K562 (cell line): Measurements from ENCODE around the gene KCTD21. TPM values are rescaled to one million over a fixed set of nuclear protein-coding genes. Genes with fewer than 3 reads are reported as not detected.

Experiments used
- ATAC-seq: fragments of 200-7000 bp; cut with Tn5 transposase; 3 replicates; pipeline ENCODE4 v1.9.1; 2020; ENCODE audit warnings: moderate library complexity
- BruUV-seq: library from RNA; stranded (reverse); fragments of 400-500 nt; replicated peaks from 2 replicates; lab custom pipeline; 2021; lab: Mats Ljungman, UMichigan
- CTCF ChIA-PET: fragments of 300-600 bp; formaldehyde crosslinking; extraction: SDS; loops from one replicate; lab custom pipeline; 2021; ENCODE audit warnings: low intra/inter-chr PET ratio; lab: Yijun Ruan, JAX
- POLR2A ChIA-PET: fragments of 300-600, 350-650 bp; sonication (Branson Sonifier 250); formaldehyde crosslinking; extraction: SDS; loops from one replicate; lab custom pipeline; 2021; ENCODE audit warnings: antibody characterized with exemption, inconsistent platforms; lab: Yijun Ruan, JAX
- DNase-seq, 4 experiments: peaks; one replicate each; pipeline versions ENCODE4 v3.0.0 to v3.0.0-alpha.2; 2011 to 2018; ENCODE audit warnings: low spot score in 3 of 4, mixed read lengths in 3 of 4; ENCODE audit errors: extremely low read depth in 1 of 4
- FAIRE-seq: peaks from 2 replicates; lab custom pipeline; 2011; peaks lifted over from hg19 to GRCh38; lab: Jason Lieb, UNC
- H2AFZ ChIP-seq: 2 replicates; pipeline ENCODE4 v1.6.0; 2011; ENCODE audit warnings: low read depth, low read length, control low read depth, inconsistent platforms
- H3K27ac ChIP-seq: fragments of 200-600 bp; 3 replicates; pipeline ENCODE4 v1.8.0; 2011; ENCODE audit warnings: low read depth, mild to moderate bottlenecking, control low read depth, inconsistent platforms, low read length, moderate library complexity, mixed read lengths; ENCODE audit errors: extremely low read depth
- H3K27me3 ChIP-seq, 2 experiments: fragments of 300-600 bp in 1 of 2; 2 replicates in 1 of 2; 3 replicates in 1 of 2; pipeline versions ENCODE4 v1.6.0 to v1.8.0; 2011; ENCODE audit warnings: inconsistent platforms in 2 of 2, low read length in 2 of 2, mild to moderate bottlenecking in 1 of 2, mixed read lengths in 1 of 2, moderate library complexity in 1 of 2; ENCODE audit not compliant: control insufficient read depth in 2 of 2, insufficient read depth in 2 of 2
- H3K36me3 ChIP-seq: fragments of 300-600 bp; 3 replicates; pipeline ENCODE4 v1.8.0; 2011; ENCODE audit warnings: mild to moderate bottlenecking, low read length, inconsistent platforms; ENCODE audit not compliant: control insufficient read depth, insufficient read depth
- H3K4me1 ChIP-seq, 2 experiments: fragments of 200-600 bp in 1 of 2; replicated peaks in 1 of 2; 2 replicates in 1 of 2; 3 replicates in 1 of 2; pipeline versions ENCODE4 v1.5.1 to v1.8.0; 2011; ENCODE audit warnings: inconsistent platforms in 2 of 2, low read length in 2 of 2, mild to moderate bottlenecking in 1 of 2, mixed read lengths in 1 of 2, moderate library complexity in 1 of 2; ENCODE audit not compliant: control insufficient read depth in 2 of 2, insufficient read depth in 2 of 2
- H3K4me2 ChIP-seq: 2 replicates; pipeline ENCODE4 v1.6.1; 2011; ENCODE audit warnings: low read length, control low read depth, inconsistent platforms, mixed read lengths; ENCODE audit not compliant: insufficient read depth
- H3K4me3 ChIP-seq: fragments of 200-600 bp; sonication (generic), shearing (Covaris generic); 2 replicates; pipeline ENCODE4 v1.5.1; 2016; ENCODE audit warnings: control low read depth, inconsistent platforms
- H3K79me2 ChIP-seq: fragments of 200-600 bp; 3 replicates; pipeline ENCODE4 v1.8.0; 2011; ENCODE audit warnings: low read length, inconsistent platforms; ENCODE audit not compliant: control insufficient read depth, insufficient read depth
- H3K9ac ChIP-seq, 2 experiments: 2 replicates each; pipeline versions ENCODE4 v1.6.0 to v1.6.1; 2011; ENCODE audit warnings: low read depth in 2 of 2, low read length in 2 of 2, control low read depth in 1 of 2, inconsistent platforms in 1 of 2, mild to moderate bottlenecking in 1 of 2, mixed read lengths in 1 of 2; ENCODE audit not compliant: insufficient read depth in 1 of 2
- H3K9me1 ChIP-seq: one replicate; pipeline ENCODE4 v1.6.0; 2011; ENCODE audit warnings: inconsistent platforms, mild to moderate bottlenecking, low read length, moderate library complexity; ENCODE audit not compliant: control insufficient read depth, insufficient read depth
- H3K9me3 ChIP-seq: replicated peaks from 2 replicates; pipeline ENCODE4 v1.5.1; 2011; ENCODE audit warnings: low read depth, low read length, inconsistent platforms; ENCODE audit not compliant: control insufficient read depth, insufficient read depth
- H4K20me1 ChIP-seq: replicated peaks from 2 replicates; pipeline ENCODE4 v1.6.1; 2011; ENCODE audit warnings: low read length, inconsistent platforms, mixed read lengths; ENCODE audit not compliant: control insufficient read depth, insufficient read depth
- ETV5 ChIP-seq: sonication (generic); formaldehyde crosslinking; IDR thresholded peaks from 2 replicates; pipeline ENCODE4 v1.4.0; 2020; ENCODE audit warnings: low read depth, mild to moderate bottlenecking, missing genetic modification reagents
- HNRNPL ChIP-seq: fragments of 200-400 bp; formaldehyde crosslinking; IDR thresholded peaks from 2 replicates; pipeline ENCODE4 v1.6.1; 2017; ENCODE audit warnings: low read depth, mild to moderate bottlenecking, low read length
- HOXB6 ChIP-seq: fragments of 250-450 bp; sonication (Bioruptor Pico); IDR thresholded peaks from 2 replicates; pipeline ENCODE4 v1.5.1; 2022; ENCODE audit warnings: mild to moderate bottlenecking, borderline replicate concordance
- NKRF ChIP-seq: fragments of 450-650 bp; IDR thresholded peaks from 2 replicates; pipeline ENCODE4 v1.6.1; 2016; ENCODE audit warnings: borderline replicate concordance
- STAG1 ChIP-seq: sonication (generic); formaldehyde crosslinking; IDR thresholded peaks from 2 replicates; pipeline ENCODE4 v1.5.0; 2020; ENCODE audit warnings: missing genetic modification reagents, borderline replicate concordance
- WGBS: fragments of 100-300 bp; shearing (Covaris generic); methylation state at CpG from one replicate; pipeline ENCODE4 v1.1.6; 2016; ENCODE audit warnings: low coverage, mixed read lengths; ENCODE audit not compliant: insufficient coverage; ENCODE audit errors: missing lambda C conversion rate; 5-methylcytosine and 5-hydroxymethylcytosine counted together
- in situ Hi-C: fragments of 300-500 bp; cut with MboI; formaldehyde crosslinking; loops from 4 replicates; pipeline ENCODE4 v1.15.0; 2018; ENCODE audit warnings: inconsistent platforms, mixed read lengths
- intact Hi-C: fragments of 100-400 bp; cut with micrococcal nuclease; formaldehyde crosslinking; loops from 2 replicates; pipeline ENCODE4 v1.14.2; 2022
- polyA plus RNA-seq, 8 experiments: library from polyadenylated mRNA; depleted of rRNA in 4 of 8; stranded (reverse) in 5 of 8; unstranded in 3 of 8; fragments of >200 nt; fragmentation: Nextera tagmentation in 2 of 8; fragmentation: Illumina TruSeq in 1 of 8; extraction: Ambion mirVana in 2 of 8; extraction: Trizol in 1 of 8; gene quantifications; 2 replicates each; pipeline versions ENCODE4 v1.2.1 to v1.2.3, GENCODE V29; 2011 to 2014; ENCODE audit warnings: inconsistent platforms in 1 of 8, missing spikeins in 1 of 8
- total RNA-seq, 7 experiments: library from RNA; depleted of rRNA in 6 of 7; stranded (reverse); fragments of >200 nt in 6 of 7; fragmentation: Illumina TruSeq in 2 of 7; extraction: Trizol in 2 of 7; gene quantifications; 2 replicates each; pipeline versions ENCODE4 v1.2.1 to v1.2.3, GENCODE V29; 2011 to 2021; ENCODE audit warnings: low replicate concordance in 1 of 7

The KCTD21 gene
- total and polyA plus RNA-seq, 9 of the 15 experiments (the other 6 are each of a cell fraction or from before 2014, with no cell fraction given): 0.34 to 5.4 (median 1.9) TPM

GRCh38 chr11:78196661-78197091 is 8.2 kb upstream of the KCTD21 start:
- ChIA-PET POLR2A (interaction anchor here (0.6 kb wide), 1 partner anchor 10 kb away, joined by 4 read pairs; no protein-coding TSS in a partner anchor), CTCF (no interaction called here)
- intact Hi-C loops (no loop called here), in situ Hi-C loops (no loop called here)
- FAIRE-seq (no peak), DNase-seq (no peak), ATAC-seq (no peak)
- TF ChIP-seq HOXB6 (CRISPR knock-in tag): no peak
- no peak for TF ChIP-seq STAG1 (CRISPR knock-in tag)
- TF ChIP-seq NKRF: no peak
- TF ChIP-seq ETV5 (CRISPR knock-in tag): no peak
- TF ChIP-seq HNRNPL: 0 out of 2 replicates have a peak, but pooled peaks have one; percentile 65
- H3K9me3 ChIP-seq: no peaks in the 10 kb centered on the region
- H3K36me3 ChIP-seq: peaks cover 7% of the 10 kb centered on the region; the same call in 1 of the 3 replicates
- H3K27ac ChIP-seq: no peak overlapping the region
- H3K9me1 ChIP-seq: no peaks in the 10 kb centered on the region
- peaks cover 13 to 25% of the 10 kb centered on the region in 2 experiments for H3K4me1 ChIP-seq
- no peak overlapping the region for H3K9ac ChIP-seq
- H3K4me3 ChIP-seq: no peak overlapping the region
- H3K79me2 ChIP-seq: no peaks in the 10 kb centered on the region; the same call in 2 of the 3 replicates
- H2AFZ ChIP-seq: no peak overlapping the region
- 0 out of 2 replicates have a peak, but pooled peaks cover 6% of the 10 kb centered on the region for H4K20me1 ChIP-seq
- BruUV-seq: no TSS peak
- 97% methylated on average over 26 of the region's 40 CpGs for WGBS
- no peaks in the 10 kb centered on the region for H3K27me3 ChIP-seq
- no peak overlapping the region for H3K4me2 ChIP-seq
